ENCODE measurements around the gene SLC25A34. TPM values are rescaled to one million over a fixed set of nuclear protein-coding genes. Genes with fewer than 3 reads are reported as not detected.

SLC25A34 gene
- total and polyA plus RNA-seq, 2 of the 13 experiments (the other 11 are each of a cell fraction or from before 2014, with no cell fraction given), result 0.13 to 0.18 TPM

DNA sequence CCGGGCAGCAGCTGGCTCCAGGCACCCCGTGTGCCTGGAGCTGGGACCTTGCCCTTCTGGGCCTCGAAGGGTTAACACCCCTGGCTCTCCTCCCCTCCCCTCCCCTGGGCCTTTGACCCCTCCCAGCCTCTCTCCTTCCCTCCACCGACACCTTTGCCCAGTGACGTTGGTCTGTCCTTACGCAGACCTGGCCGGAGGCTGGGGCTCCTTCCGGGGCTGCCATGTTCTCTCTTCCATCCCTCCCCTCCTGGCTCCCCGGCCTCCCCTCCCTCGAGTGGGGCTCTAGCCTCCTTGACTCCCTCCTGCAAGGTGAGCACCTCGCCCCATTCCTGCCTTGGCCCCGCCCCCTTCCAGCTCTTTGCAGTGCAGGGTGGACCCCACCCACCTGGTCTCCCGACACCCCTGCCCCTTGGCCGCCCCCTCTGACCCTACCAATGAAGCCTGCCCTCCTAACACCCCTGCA, 6.3 kb downstream of the SLC25A34 start, which contains the start of gene TMEM82 (continued):
- no peak for TF ChIP-seq ZBTB4 (CRISPR knock-in tag; IDR thresholded peaks at IDR 0.05; ENCODE audit: borderline replicate concordance)
- TF ChIP-seq, protein P1, sequence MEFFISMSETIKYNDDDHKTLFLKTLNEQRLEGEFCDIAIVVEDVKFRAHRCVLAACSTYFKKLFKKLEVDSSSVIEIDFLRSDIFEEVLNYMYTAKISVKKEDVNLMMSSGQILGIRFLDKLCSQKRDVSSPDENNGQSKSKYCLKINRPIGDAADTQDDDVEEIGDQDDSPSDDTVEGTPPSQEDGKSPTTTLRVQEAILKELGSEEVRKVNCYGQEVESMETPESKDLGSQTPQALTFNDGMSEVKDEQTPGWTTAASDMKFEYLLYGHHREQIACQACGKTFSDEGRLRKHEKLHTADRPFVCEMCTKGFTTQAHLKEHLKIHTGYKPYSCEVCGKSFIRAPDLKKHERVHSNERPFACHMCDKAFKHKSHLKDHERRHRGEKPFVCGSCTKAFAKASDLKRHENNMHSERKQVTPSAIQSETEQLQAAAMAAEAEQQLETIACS (CRISPR knock-in tag; IDR thresholded peaks at IDR 0.05), result no peak
- TF ChIP-seq MYNN (CRISPR knock-in tag; IDR thresholded peaks at IDR 0.05; ENCODE audit: low read depth), result no peak
- TF ChIP-seq MAZ (IDR thresholded peaks at IDR 0.05; ENCODE audit: borderline replicate concordance, low read depth, low read length), result 0 out of 2 replicates have a peak, but pooled peaks have one; percentile 41
- no peak for TF ChIP-seq MAZ (CRISPR knock-in tag; IDR thresholded peaks at IDR 0.05; ENCODE audit: low read depth)
- no peak for TF ChIP-seq MIER2 (CRISPR knock-in tag; IDR thresholded peaks at IDR 0.05)
- TF ChIP-seq ZHX1 (CRISPR knock-in tag; IDR thresholded peaks at IDR 0.05; ENCODE audit: low read depth), result no peak
- TF ChIP-seq ZNF609 (CRISPR knock-in tag; IDR thresholded peaks at IDR 0.05; ENCODE audit: borderline replicate concordance), result 0 out of 2 replicates have a peak, but pooled peaks have one; percentile 2
- TF ChIP-seq RXRA (CRISPR knock-in tag; IDR thresholded peaks at IDR 0.05), result no peak
- TF ChIP-seq CBX2 (IDR thresholded peaks at IDR 0.05; ENCODE audit: low read depth, low read length), result no peak
- TF ChIP-seq CBX2 (CRISPR knock-in tag; IDR thresholded peaks at IDR 0.05; ENCODE audit: low read depth), result no peak
- TF ChIP-seq ZNF615 (CRISPR knock-in tag; IDR thresholded peaks at IDR 0.05; ENCODE audit: borderline replicate concordance), result no peak
- TF ChIP-seq HMGXB4 (CRISPR knock-in tag; IDR thresholded peaks at IDR 0.05; ENCODE audit: borderline replicate concordance in 1 of 2, low read depth in 1 of 2), result no peak
